DMS114 treated with DMSO at 0.1 percent for 48 hours (cell line): ENCODE measurements around the gene AGBL2.
"Not testable (repeated sequence)": the region's sequence is repeated elsewhere in the genome, so short reads cannot be mapped to it uniquely, and the experiment has no call there.

Source experiments
- DNase-seq: peaks from one replicate; lab custom pipeline; 2025; ENCODE audit not compliant: unreplicated experiment; lab: John Stamatoyannopoulos, UW

AGBL2 gene, protein sequence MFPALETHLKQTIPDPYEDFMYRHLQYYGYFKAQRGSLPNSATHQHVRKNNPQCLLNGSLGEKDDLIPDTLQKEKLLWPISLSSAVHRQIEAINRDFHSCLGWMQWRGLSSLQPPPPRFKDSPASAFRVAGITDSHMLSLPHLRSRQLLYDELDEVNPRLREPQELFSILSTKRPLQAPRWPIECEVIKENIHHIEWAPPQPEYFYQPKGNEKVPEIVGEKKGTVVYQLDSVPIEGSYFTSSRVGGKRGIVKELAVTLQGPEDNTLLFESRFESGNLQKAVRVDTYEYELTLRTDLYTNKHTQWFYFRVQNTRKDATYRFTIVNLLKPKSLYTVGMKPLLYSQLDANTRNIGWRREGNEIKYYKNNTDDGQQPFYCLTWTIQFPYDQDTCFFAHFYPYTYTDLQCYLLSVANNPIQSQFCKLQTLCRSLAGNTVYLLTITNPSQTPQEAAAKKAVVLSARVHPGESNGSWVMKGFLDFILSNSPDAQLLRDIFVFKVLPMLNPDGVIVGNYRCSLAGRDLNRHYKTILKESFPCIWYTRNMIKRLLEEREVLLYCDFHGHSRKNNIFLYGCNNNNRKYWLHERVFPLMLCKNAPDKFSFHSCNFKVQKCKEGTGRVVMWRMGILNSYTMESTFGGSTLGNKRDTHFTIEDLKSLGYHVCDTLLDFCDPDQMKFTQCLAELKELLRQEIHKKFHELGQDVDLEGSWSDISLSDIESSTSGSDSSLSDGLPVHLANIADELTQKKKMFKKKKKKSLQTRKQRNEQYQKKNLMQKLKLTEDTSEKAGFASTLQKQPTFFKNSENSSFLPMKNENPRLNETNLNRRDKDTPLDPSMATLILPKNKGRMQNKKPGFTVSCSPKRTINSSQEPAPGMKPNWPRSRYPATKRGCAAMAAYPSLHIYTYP

DNA sequence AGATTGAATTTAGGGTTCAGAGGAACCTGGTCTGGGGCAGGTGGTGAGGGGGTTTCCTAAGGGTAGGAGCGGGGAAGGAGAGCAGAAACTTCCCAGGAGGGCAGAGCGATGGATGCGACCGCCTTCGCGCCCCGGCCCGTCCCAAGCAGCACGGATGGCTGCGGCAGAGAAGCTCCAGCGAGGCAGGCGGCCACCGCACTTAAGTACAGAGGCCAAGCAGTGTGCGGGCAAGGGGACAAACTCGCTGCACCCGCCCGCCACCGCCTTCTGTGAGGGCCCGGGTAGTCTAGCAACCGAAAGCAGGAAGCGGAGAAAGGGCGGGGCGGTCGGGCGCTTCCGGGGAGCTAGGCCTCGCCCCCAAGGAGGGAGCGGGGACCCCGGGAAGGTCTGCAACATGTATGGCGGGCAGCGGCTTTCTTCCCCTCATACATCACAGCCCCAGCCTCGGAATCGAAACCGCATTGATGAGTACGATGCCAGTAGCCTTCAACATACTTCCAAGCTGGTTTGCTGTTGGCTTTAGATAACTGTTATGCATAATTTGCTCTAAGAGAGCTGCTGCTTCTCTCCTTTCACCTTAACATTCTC is at the start of gene AGBL2:
Gene AGBL2, minus strand, starts transcription at position 288 of the 588 bp plus-strand sequence. CDS start 719 bp downstream, outside the sequence.
- DNase-seq = peak; percentile 56

- DNase-seq = not testable (repeated sequence)
Observed at GRCh38 chr11:47759291-47759690, 44.1 kb upstream of the AGBL2 start.

GRCh38 chr11:47756208-47756607 is 41.0 kb upstream of the AGBL2 start:
- no peak for DNase-seq

DNA sequence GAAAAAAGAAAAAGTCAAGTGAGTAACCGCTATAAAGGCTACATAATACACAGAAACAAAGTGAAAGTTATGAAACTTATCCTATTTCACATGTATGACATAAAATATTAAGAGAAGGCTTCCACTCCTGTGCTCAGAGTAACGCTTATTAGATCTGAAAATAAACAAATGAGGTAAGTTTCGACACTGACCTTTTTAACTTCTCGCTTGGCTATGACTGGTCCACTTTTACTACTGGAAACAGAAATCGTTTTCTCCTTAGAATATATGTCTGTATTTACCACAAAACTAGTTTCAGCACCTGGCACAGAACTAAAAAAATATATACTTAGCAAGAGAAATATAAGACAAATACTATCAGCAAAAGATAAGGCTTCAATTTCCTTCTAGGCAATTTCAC is 35.6 kb upstream of the AGBL2 start:
- DNase-seq = no peak

GRCh38 chr11:47742494-47742893 is 27.3 kb upstream of the AGBL2 start:
- DNase-seq = not testable (repeated sequence)

GRCh38 chr11:47737817-47738216 is 22.6 kb upstream of the AGBL2 start:
- not testable (repeated sequence) for DNase-seq

- no peak for DNase-seq
Observed at GRCh38 chr11:47732271-47732670, 17.1 kb upstream of the AGBL2 start.

GRCh38 chr11:47731475-47731874 is 16.3 kb upstream of the AGBL2 start:
- DNase-seq = no peak

- no peak for DNase-seq
Observed at GRCh38 chr11:47726878-47727514, 11.8 kb upstream of the AGBL2 start.

DNA sequence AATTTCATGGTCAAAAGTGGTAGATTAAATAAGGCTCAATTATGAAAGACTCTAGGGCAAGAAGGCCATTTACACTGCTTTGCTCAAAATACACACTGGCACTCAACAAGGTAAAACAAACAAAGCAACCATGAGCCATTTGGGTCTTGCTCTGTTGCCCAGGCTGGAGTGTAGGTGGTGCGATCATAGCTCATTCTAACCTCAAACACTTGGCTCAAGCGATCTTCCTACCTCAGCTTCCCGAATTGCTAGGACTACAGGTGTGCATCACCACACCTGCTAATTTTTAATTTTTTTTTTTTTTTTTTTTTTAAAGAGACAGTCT is 10.9 kb upstream of the AGBL2 start:
- DNase-seq = no peak

GRCh38 chr11:47725442-47726117 is 10.4 kb upstream of the AGBL2 start:
- no peak for DNase-seq

DNA sequence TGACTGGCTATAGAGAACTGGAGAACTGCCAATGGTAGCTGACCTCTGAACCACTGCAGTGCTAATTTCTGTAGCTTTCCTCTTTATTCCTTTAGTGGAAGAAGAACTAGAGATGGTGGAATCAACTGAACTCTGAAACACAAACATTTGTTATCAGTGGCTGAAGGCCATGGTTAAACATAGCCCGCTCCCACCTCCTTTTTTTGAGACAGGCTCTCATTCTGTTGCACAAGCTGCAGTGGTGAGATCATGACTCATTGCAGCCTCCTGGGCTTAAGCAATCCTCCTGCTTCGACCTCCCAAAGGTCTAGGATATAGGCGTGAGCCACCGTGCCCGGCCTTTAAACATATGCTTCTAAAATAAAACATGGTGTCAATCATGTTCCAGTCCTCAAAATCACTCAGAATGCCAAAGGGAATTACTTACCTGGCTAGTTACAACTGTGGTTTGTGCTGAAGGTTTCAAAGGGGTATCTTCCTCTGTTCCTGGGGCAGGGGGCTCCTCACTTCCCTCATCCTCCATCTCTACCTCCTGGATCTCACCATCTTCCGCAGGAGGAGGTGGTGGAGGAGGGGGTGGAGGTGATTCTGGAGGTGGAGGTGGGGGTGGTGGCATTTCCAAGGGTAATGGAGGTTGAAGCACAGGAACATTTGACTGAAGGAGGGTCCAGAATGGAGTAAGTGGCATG is 9.0 kb upstream of the AGBL2 start:
- DNase-seq = no peak

- DNase-seq = no peak
Observed at GRCh38 chr11:47723041-47723440, 7.9 kb upstream of the AGBL2 start.

GRCh38 chr11:47720651-47721050 is 5.5 kb upstream of the AGBL2 start:
- DNase-seq = no peak

DNA sequence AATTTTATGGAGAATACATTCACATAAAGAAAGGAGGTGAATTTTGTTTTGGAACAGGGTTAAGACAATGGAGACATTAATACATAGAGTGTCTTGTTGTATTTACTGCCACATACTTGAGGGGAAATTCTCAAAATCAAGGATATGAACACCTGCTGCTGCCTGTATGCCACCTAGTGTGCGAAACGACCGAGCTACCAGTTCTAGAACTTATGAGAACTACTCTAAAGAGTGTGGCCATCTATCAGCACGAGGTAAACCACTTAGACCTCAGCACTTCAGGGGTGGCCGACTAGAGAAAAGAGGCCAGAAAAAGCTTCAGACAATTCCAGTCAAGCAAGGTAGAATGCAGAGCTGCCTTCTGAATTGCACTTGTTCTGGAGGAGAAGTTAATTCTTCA is 1.5 kb upstream of the AGBL2 start:
- DNase-seq = no peak

DNA sequence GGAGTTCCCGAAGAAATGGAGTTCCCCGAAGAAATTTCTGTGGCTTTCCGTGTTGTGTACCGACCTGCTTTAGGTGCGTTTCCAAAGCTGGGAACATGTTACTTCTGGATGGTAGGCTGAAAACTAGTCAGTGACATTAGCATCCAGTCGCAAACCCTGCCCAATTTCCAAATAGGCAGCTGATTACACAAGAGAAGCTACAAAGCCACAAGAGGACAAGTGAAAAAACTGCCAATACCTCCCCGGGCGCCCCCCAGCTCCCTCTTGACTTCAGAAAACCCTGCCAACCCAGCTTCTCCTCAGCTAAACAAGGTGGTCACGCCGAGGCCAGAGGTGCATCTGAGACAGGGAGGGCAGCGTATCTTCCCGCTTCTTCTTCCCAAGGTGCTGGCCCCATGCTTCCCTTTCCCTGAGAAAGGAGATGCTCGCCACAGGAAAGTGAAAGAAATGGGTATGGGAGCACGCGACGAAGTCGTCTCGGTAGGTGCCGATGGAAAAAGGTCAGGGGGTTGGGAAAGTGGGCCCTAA is 551 bp downstream of the AGBL2 start:
- DNase-seq = no peak

- no peak for DNase-seq
Observed at GRCh38 chr11:47711816-47712215, 3.4 kb downstream of the AGBL2 start.

DNA sequence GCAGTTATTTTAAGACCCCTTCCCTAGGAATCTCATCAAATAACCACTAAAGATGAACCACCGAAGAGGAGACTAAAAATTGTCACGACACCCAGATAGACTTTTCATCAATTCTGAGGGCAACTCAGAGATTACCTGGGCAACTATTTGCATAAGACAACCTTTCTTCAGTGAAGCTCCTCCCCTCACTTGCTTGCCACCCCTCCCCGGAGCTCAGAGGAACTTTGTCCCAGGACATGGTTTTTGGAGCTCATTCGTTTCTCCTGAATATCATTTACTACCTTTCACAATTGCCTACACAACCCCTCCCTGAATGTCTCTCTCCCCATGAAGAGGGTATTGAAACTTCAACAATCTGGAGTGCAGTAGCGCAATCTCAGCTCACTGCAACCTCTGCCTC is 3.9 kb downstream of the AGBL2 start:
- DNase-seq = no peak

GRCh38 chr11:47707275-47707786 is 7.8 kb downstream of the AGBL2 start:
- DNase-seq = not testable (repeated sequence)

DNA sequence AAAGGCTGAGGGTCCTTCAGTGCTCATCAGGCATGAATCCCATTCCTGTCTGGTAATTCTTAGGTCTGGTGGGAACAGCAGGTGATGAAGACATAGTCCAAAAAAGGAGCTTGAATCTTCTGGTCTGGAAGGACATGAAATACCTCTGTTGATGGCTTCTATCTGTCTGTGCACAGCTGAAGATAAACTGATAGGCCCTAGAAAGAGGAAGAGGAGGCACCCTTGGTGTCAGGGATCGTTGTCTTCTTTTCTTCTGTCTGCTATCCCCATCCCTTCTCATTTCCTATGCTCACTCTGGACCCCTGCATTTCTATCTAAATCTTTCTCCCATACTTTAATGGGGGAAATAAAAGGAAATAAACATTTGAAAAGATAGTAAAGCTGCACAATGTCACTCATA is 9.4 kb downstream of the AGBL2 start:
- no peak for DNase-seq
